Muscle of back (tissue), 13 donors: Measurements from ENCODE around the gene HORMAD2. TPM values are rescaled to one million over a fixed set of nuclear protein-coding genes. Genes with fewer than 3 reads are reported as not detected.

ENCODE experiments used
- DNase-seq, 3 donors: peaks; one replicate each; pipeline versions ENCODE4 v3.0.0 to v3.0.0-alpha.2; 2013
- long read RNA-seq, 9 donors: transcript quantifications; one replicate each; lab custom pipeline, GENCODE V29; 2026
- polyA plus RNA-seq, 10 donors: library from polyadenylated mRNA; unstranded; fragments of 120-200 nt; gene quantifications; one replicate each; pipeline ENCODE4 v1.2.1, GENCODE V29; 2013; ENCODE audit not compliant: insufficient read length in 10 of 10

HORMAD2 gene
- under 1 TPM in 1 of 10 donors, not detected in 9; 0.15 TPM for polyA plus RNA-seq
- long read RNA-seq, donor 1 = 0 reads
- long read RNA-seq, donor 2 = 0 reads
- long read RNA-seq, donor 3 = 0 reads
- long read RNA-seq, donor 4 = 0 reads
- long read RNA-seq, donor 5 = 0 reads
- long read RNA-seq, donor 6 = 0 reads
- long read RNA-seq, donor 7 = 0 reads
- long read RNA-seq, donor 8 = 0 reads
- long read RNA-seq, donor 9 = 0 reads

- DNase-seq = peak in 2 of 3 donors; percentile 2 to 45
Measured at GRCh38 chr22:30079952-30080533, at the start of gene HORMAD2. TSS of gene HORMAD2 (plus strand) at chr22:30080464. CDS start at chr22:30093953, 13,489 bp downstream.

GRCh38 chr22:30031328-30031727 lies 48.9 kb upstream of the HORMAD2 start:
- no peak for DNase-seq

GRCh38 chr22:30031764-30032455 lies 48.4 kb upstream of the HORMAD2 start:
- DNase-seq = no peak

GRCh38 chr22:30033137-30033536 lies 47.1 kb upstream of the HORMAD2 start:
- DNase-seq = no peak

GRCh38 chr22:30033901-30034300 lies 46.4 kb upstream of the HORMAD2 start:
- no peak for DNase-seq

GRCh38 chr22:30036656-30037055 lies 43.6 kb upstream of the HORMAD2 start:
- DNase-seq = no peak

- DNase-seq = peak; percentile 22 to 31 (median 29)
Measured at GRCh38 chr22:30038219-30038618, 42.0 kb upstream of the HORMAD2 start.

GRCh38 chr22:30040499-30041260 lies 39.6 kb upstream of the HORMAD2 start:
- no peak for DNase-seq

GRCh38 chr22:30041475-30041874 lies 38.8 kb upstream of the HORMAD2 start:
- no peak for DNase-seq

- no peak for DNase-seq
Measured at GRCh38 chr22:30041881-30042280, 38.4 kb upstream of the HORMAD2 start.

GRCh38 chr22:30043161-30043560 lies 37.1 kb upstream of the HORMAD2 start:
- DNase-seq = no peak

GRCh38 chr22:30044369-30044768 lies 35.9 kb upstream of the HORMAD2 start:
- DNase-seq = peak; percentile 68 to 83 (median 82)

- DNase-seq = peak in 2 of 3 donors; percentile 18 to 52
Measured at GRCh38 chr22:30044881-30045493, 35.3 kb upstream of the HORMAD2 start.

- no peak for DNase-seq
Measured at GRCh38 chr22:30045494-30045887, 34.8 kb upstream of the HORMAD2 start.

- no peak for DNase-seq
Measured at GRCh38 chr22:30045901-30046715, 34.2 kb upstream of the HORMAD2 start.

- no peak for DNase-seq
Measured at GRCh38 chr22:30046716-30047363, 33.4 kb upstream of the HORMAD2 start.

- DNase-seq = no peak
Measured at GRCh38 chr22:30047364-30047738, 32.9 kb upstream of the HORMAD2 start.

GRCh38 chr22:30048681-30049080 lies 31.6 kb upstream of the HORMAD2 start:
- DNase-seq = no peak

GRCh38 chr22:30054067-30054763 lies 26.0 kb upstream of the HORMAD2 start:
- DNase-seq = no peak

- DNase-seq = no peak
Measured at GRCh38 chr22:30054764-30055069, 25.5 kb upstream of the HORMAD2 start.
